HG02870 (cell line): ENCODE results near the gene PLEK2.
"Not testable (repeated sequence)": the region's sequence is repeated elsewhere in the genome, so short reads cannot be mapped to it uniquely, and the experiment has no call there.

Source experiments
- ATAC-seq: cut with Tn5 transposase; IDR thresholded peaks from one replicate; pipeline ENCODE4 v1.9.1; 2021; ENCODE audit warnings: mild to moderate bottlenecking, moderate library complexity; ENCODE audit not compliant: unreplicated experiment

The PLEK2 gene

DNA sequence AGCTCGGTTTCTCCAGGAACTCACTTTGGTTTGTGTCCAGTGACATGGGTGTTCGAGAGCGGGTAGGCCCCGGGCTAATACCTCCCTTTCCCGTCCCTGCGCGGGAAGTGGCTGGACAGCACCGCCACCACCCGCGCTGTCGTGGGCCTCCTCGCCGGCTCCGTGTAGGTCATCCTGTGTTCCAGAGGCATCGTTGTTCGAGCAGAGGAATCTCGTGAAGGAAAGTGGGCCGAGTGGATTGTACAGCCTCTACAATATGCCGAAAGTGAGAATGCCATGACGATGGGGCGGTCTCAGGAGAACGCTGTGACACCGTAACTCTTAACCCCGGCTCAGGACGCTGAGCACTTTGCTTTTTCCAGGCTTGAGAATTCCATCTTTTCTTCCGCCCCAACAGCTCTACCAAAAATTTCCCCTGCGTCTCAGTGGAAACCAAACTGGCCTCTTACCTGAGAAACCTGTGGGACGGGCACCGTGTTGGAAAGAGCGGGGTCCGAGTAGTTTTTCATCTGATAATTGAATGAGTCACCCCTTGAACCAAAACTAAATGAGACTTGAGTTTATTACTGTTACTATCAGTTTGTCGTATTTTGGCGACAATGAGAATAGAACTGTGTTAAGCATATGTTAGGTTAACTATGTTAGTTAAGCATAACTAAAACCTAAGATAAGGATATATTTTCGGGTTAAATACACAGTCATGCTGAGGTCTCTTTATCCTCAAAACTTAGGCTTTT lies 51.3 kb downstream of the PLEK2 start:
- peak; percentile 12 for ATAC-seq

DNA sequence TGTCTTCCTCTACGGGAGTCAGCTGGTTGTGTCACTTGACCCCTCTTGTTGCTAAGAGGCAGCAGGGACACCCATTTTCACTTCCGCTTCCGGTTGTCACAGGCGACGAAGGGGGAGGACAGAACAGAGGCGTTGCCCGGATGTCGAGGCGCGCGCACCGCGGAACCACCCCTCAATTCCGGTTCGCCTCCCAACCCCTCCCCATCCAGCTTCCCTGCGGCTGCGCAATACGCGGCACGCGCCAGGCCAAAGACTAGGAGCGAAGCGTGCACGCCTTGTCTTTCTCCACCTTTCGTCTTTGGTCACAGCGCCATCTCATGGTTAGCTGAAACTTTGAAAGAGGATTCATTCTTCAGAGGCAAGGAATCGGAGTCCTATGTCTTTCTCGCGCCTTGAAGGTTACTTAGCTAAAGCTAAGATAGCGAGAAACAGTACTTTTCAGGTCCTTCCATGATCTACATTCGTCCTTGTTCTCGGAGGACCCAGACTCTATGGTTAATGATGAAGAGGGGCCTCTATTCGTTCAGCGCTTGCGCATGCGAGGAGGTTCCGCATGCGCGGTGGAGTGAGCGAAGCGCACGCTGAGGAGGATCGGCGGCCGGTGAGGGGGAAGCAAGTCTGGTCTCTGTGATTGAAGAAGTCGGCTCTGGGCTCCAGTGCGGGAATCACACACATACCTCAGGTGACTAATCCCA lies 52.0 kb downstream of the PLEK2 start, which contains the start of the genes ATP6V1D and EIF2S1:
Gene ATP6V1D (minus strand): TSS at position 30 of the 695 bp plus-strand sequence. CDS start 106 bp downstream, outside the sequence.
Gene EIF2S1 (plus strand): TSS at position 554 of the 695 bp plus-strand sequence. CDS start 4,440 bp downstream, outside the sequence.
- peak; percentile 83 for ATAC-seq

DNA sequence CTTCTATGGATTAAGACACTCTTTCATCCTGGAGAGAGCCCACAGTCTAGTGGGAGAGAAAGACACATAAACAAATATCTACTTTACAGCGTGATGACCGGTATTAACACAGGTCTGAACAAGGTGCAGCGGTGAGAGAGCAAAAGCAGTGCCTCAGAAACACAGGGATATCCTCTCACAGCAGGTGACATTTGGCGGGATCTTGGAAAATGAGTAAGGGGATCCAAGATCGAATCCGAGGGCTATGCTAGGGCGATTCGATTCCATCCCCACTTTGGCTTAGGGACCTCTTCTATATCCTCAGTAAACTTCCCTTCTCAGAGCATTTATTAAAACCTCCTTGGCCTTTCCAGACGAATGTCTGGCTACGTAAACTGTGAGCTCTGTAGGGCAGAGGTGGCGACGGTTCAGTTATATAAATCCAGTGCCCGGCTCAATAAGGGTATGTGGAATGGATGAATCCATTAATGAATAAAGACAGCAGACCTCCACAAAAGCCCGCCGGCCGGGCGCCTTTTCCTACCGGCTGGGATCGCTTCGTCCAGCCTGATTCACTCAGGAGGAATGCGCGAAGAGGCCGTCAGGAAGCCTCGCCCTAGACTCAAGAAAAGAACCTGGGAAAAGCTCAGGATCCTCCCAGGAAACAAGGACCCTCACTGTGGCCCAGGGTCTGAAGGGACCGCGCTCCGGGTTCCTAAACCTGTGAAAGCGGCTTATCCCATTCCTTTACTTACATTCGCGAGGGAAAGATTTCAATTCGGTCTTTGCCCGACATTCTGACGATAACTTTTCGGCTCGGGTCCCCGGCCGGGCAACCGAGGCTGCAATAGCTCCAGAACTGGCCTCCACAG lies 52.8 kb downstream of the PLEK2 start:
- ATAC-seq, result no peak

- no peak for ATAC-seq
Observed at GRCh38 chr14:67357969-67358354, 54.0 kb downstream of the PLEK2 start.

DNA sequence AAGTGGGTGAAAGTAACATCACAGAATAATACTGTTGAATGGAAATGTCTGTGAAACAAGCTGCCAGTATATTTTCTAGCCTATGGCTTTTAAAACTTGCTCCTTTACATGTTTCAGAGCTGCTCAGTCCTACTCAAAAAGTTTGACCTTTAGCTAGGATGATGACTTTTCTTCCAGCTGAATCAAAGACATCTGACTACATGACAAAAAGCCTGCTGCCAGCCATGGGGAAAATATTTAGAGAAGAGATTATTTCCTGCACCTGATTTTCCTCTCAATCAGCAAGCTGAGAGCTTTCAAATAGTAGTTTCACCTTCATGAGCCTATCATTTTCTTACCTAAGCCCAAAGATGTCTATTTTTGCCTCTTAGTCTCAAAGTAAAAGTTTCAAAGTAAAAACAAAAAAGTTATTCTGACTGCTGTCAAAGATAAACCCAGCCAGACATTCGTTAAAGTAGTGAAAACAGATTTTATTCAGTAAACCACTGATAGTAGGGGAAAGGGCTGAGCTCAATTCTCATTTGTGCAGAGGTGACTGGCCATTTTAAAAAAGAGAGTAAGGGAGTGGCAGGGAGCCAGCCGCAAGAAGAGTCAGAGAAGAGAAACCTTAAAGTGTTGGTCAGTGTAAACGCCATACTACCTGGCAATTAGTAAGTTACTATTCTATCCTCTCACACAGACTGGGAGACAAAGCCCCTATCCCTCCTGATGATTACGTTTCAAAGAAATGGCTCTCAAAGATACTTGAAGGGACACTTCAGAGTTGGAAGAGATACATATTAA lies 54.6 kb downstream of the PLEK2 start:
- no peak for ATAC-seq

- no peak for ATAC-seq
Observed at GRCh38 chr14:67352055-67352454, 59.9 kb downstream of the PLEK2 start.

DNA sequence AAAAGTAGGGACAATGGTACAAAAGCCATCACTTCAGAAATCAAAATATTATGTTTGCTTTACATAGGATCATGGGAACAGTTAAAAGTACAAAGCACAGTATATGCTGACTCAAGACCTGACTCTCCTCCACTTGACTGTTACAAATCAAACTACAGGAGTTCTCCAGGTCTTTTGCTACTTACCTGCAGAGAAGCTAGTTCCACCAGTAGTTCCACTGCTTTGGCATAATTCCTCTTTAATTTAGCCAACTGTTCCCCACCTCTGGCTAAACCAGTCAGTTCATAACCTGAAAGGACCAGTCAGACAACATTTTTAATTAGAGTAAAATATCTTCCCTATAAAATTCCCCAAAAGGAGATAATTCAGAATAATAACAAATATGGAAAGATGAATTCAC lies 66.4 kb downstream of the PLEK2 start:
- ATAC-seq, result no peak

GRCh38 chr14:67343601-67344230 lies 68.2 kb downstream of the PLEK2 start:
- ATAC-seq, result no peak

DNA sequence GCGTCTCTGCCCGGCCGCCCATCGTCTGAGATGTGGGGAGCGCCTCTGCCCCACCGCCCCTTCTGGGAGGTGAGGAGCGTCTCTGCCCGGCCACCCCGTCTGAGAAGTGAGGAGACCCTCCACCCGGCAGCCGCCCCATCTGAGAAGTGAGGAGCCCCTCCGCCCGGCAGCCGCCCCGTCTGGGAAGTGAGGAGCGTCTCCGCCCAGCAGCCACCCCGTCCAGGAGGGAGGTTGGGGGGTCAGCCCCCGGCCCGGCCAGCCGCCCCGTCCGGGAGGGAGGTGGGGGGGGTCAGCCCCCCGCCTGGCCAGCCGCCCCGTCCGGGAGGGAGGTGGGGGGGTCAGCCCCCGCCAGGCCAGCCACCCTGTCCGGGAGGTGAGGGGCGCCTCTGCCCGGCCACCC lies 70.7 kb downstream of the PLEK2 start:
- ATAC-seq, result not testable (repeated sequence)
